Hepatocyte (in vitro differentiated cells): ENCODE data around the gene LRRC49.

Experiments used
- EZH2 ChIP-seq: fragments of 200-600 bp; sonication (generic); IDR thresholded peaks from 2 replicates; pipeline ENCODE4 v1.6.1; 2016; ENCODE audit warnings: antibody characterized with exemption, mild to moderate bottlenecking, borderline replicate concordance
- EZH2phosphoT487 ChIP-seq: fragments of 200-600 bp; sonication (generic); IDR thresholded peaks from one replicate; pipeline ENCODE4 v1.6.1; 2018; ENCODE audit warnings: antibody characterized with exemption, mild to moderate bottlenecking, low read depth, moderate library complexity; ENCODE audit not compliant: unreplicated experiment, severe bottlenecking
- TF ChIP-seq, protein P1 (sequence below): fragments of 200-600 bp; sonication (generic); IDR thresholded peaks from 2 replicates; pipeline ENCODE4 v1.5.1; 2016; ENCODE audit warnings: antibody characterized with exemption, mild to moderate bottlenecking; ENCODE audit not compliant: poor library complexity

DNA sequence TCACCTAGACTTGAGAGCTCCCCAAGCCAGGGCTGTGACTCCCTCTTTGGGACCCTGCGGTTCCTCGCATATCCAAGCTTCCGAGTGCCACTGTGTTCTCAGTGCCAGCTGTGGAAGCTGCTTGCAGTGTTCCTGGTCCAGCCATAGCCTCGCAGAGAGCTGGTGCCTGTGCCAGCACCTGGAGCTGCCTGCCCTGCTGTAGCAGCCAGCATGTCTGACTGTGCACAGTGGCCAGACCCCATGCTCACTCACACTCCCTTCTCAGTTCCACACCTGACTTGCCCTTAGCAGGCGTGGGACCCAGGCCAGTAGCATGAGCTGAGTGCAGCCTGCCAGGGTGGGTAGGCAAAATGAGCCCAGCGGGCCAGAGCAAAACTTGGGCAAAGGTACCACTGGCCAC, 25.3 kb downstream of the LRRC49 start:
- TF ChIP-seq EZH2phosphoT487, result no peak
- TF ChIP-seq EZH2, result no peak
- TF ChIP-seq, protein P1, sequence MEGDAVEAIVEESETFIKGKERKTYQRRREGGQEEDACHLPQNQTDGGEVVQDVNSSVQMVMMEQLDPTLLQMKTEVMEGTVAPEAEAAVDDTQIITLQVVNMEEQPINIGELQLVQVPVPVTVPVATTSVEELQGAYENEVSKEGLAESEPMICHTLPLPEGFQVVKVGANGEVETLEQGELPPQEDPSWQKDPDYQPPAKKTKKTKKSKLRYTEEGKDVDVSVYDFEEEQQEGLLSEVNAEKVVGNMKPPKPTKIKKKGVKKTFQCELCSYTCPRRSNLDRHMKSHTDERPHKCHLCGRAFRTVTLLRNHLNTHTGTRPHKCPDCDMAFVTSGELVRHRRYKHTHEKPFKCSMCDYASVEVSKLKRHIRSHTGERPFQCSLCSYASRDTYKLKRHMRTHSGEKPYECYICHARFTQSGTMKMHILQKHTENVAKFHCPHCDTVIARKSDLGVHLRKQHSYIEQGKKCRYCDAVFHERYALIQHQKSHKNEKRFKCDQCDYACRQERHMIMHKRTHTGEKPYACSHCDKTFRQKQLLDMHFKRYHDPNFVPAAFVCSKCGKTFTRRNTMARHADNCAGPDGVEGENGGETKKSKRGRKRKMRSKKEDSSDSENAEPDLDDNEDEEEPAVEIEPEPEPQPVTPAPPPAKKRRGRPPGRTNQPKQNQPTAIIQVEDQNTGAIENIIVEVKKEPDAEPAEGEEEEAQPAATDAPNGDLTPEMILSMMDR, result no peak
